T-cell (primary cell): ENCODE results near the gene FADS2. TPM values are rescaled to one million over a fixed set of nuclear protein-coding genes. Genes with fewer than 3 reads are reported as not detected.
A peak's percentile ranks its signal among the peaks of the same experiment; 100 is the strongest.

Experiments
- ATAC-seq, 4 experiments: fragments of 200-7000 bp in 3 of 4; fragments of 150-1000 bp in 1 of 4; cut with Tn5 transposase; replicated peaks in 1 of 4; 1 replicate in 3 of 4; 2 replicates in 1 of 4; pipeline ENCODE4 v1.10.0; 2021; ENCODE audit warnings: moderate library complexity in 3 of 4, mild to moderate bottlenecking in 2 of 4, moderate number of reproducible peaks in 1 of 4
- CTCF ChIA-PET, 2 donors: fragments of 300-600 bp; sonication (Branson Sonifier 250); formaldehyde crosslinking; loops; one replicate each; lab custom pipeline; 2022; ENCODE audit warnings: antibody characterized with exemption in 2 of 2; lab: Charles Lee
- POLR2A ChIA-PET, 2 donors: fragments of 300-600 bp; sonication (Branson Sonifier 250); formaldehyde crosslinking; loops; one replicate each; lab custom pipeline; 2022; ENCODE audit warnings: antibody characterized with exemption in 2 of 2; lab: Charles Lee
- DNase-seq, 35 experiments: peaks; one replicate each; pipeline versions ENCODE4 v3.0.0 to v3.0.0-alpha.2; 2013 to 2023
- H3K27ac ChIP-seq: one replicate; pipeline ENCODE4 v1.5.1; 2013; ENCODE audit warnings: low read length
- H3K27me3 ChIP-seq, 2 experiments: replicated peaks in 1 of 2; 1 replicate in 1 of 2; 2 replicates in 1 of 2; pipeline versions ENCODE4 v1.6.1 to v1.7.0; 2013; ENCODE audit warnings: low read length in 1 of 2, mixed read lengths in 1 of 2; ENCODE audit not compliant: control insufficient read depth in 2 of 2, insufficient read depth in 2 of 2; ENCODE audit errors: extremely low read depth in 1 of 2
- H3K36me3 ChIP-seq, 2 donors: 1 replicate in 1 of 2; 2 replicates in 1 of 2; pipeline versions ENCODE4 v1.6.1 to v1.7.0; 2013; ENCODE audit warnings: low read length in 1 of 2; ENCODE audit not compliant: control insufficient read depth in 2 of 2, insufficient read depth in 1 of 2; ENCODE audit errors: extremely low read depth in 1 of 2
- H3K4me1 ChIP-seq, 2 experiments: 1 replicate in 1 of 2; 2 replicates in 1 of 2; pipeline versions ENCODE4 v1.6.1 to v1.7.0; 2013; ENCODE audit warnings: low read length in 2 of 2, mixed read lengths in 1 of 2; ENCODE audit not compliant: insufficient read depth in 2 of 2, control insufficient read depth in 1 of 2; ENCODE audit errors: extremely low read depth in 1 of 2
- H3K4me3 ChIP-seq, 2 donors: 1 replicate in 1 of 2; 2 replicates in 1 of 2; pipeline versions ENCODE4 v1.5.1 to v1.7.0; 2013; ENCODE audit warnings: mild to moderate bottlenecking in 2 of 2, low read length in 1 of 2, moderate library complexity in 1 of 2; ENCODE audit not compliant: control insufficient read depth in 1 of 2; ENCODE audit errors: extremely low read depth in 1 of 2
- H3K9me3 ChIP-seq: 2 replicates; pipeline ENCODE4 v1.7.0; 2013
- H3K27ac Mint-ChIP-seq, 2 donors: one replicate each; pipeline ENCODE4 v1.8.0; 2020 to 2021; ENCODE audit warnings: mild to moderate bottlenecking in 2 of 2, mixed read lengths in 2 of 2
- H3K27me3 Mint-ChIP-seq, 2 donors: one replicate each; pipeline ENCODE4 v1.8.0; 2021 to 2022; ENCODE audit warnings: mixed read lengths in 2 of 2
- H3K36me3 Mint-ChIP-seq: one replicate; pipeline ENCODE4 v1.8.0; 2021; ENCODE audit warnings: mixed read lengths
- H3K4me1 Mint-ChIP-seq, 3 donors: one replicate each; pipeline ENCODE4 v1.8.0; 2020 to 2022; ENCODE audit warnings: mixed read lengths in 3 of 3, mild to moderate bottlenecking in 1 of 3
- H3K4me3 Mint-ChIP-seq, 3 donors: one replicate each; pipeline ENCODE4 v1.8.0; 2020 to 2022; ENCODE audit warnings: mild to moderate bottlenecking in 3 of 3, mixed read lengths in 3 of 3, moderate library complexity in 3 of 3
- H3K9me3 Mint-ChIP-seq, 3 donors: one replicate each; pipeline ENCODE4 v1.8.0; 2020 to 2022; ENCODE audit warnings: mixed read lengths in 3 of 3
- WGBS: methylation state at CpG from one replicate; pipeline ENCODE4 v1.1.5; 2013; ENCODE audit warnings: missing lambda C conversion rate; ENCODE audit not compliant: insufficient coverage; 5-methylcytosine and 5-hydroxymethylcytosine counted together
- total RNA-seq, 35 experiments: library from RNA in 6 of 35; stranded (reverse) in 6 of 35; fragments of 120-200 nt in 1 of 35; gene quantifications; one replicate each; pipeline versions ENCODE4 v1.2.1 to v1.2.4 and lab custom pipeline; 2013 to 2026

Gene FADS2
- total RNA-seq, 5 donors from 2014 or later (not counting 1 experiment from before 2014, with no cell fraction given), result 1.9 to 20.9 (median 2.7) TPM

GRCh38 chr11:61913699-61914395 lies 85.7 kb downstream of the FADS2 start:
- H3K36me3 ChIP-seq, result no peaks in the 10 kb centered on the region
- ATAC-seq (no peak), DNase-seq (no peak)
- no peaks in the 10 kb centered on the region for H3K9me3 ChIP-seq
- POLR2A ChIA-PET, result no interaction called here
- no peak overlapping the region for H3K4me3 ChIP-seq
- no peak overlapping the region for H3K4me3 Mint-ChIP-seq
- no peaks in the 10 kb centered on the region for H3K36me3 Mint-ChIP-seq
- H3K27me3 ChIP-seq, result peaks cover 0 to 61% of the 10 kb centered on the region in 2 experiments
- H3K4me1 ChIP-seq, result peaks cover 0 to 8% of the 10 kb centered on the region in 2 experiments
- H3K27ac ChIP-seq, result no peak overlapping the region
- WGBS, result 74% methylated on average over 3 of the region's 8 CpGs
- H3K27ac Mint-ChIP-seq, result no peak overlapping the region
- H3K9me3 Mint-ChIP-seq, result no peaks in the 10 kb centered on the region
- H3K27me3 Mint-ChIP-seq, result peaks cover 43 to 56% of the 10 kb centered on the region in 2 donors
- CTCF ChIA-PET, result no interaction called here
- peaks cover 7 to 11% (median 9%) of the 10 kb centered on the region in 3 donors for H3K4me1 Mint-ChIP-seq

GRCh38 chr11:61914471-61915171 lies 86.5 kb downstream of the FADS2 start:
- Mint-ChIP-seq H3K9me3 (no peaks in the 10 kb centered on the region), H3K27me3 (peaks cover 49 to 62% of the 10 kb centered on the region in 2 donors), H3K36me3 (no peaks in the 10 kb centered on the region), H3K4me1 (peaks cover 7 to 11% (median 9%) of the 10 kb centered on the region in 3 donors), H3K27ac (no peak overlapping the region), H3K4me3 (no peak overlapping the region)
- Histone ChIP-seq H3K4me1 (peaks cover 0 to 8% of the 10 kb centered on the region in 2 experiments), H3K36me3 (no peaks in the 10 kb centered on the region), H3K27ac (no peak overlapping the region), H3K27me3 (peaks cover 0 to 64% of the 10 kb centered on the region in 2 experiments), H3K9me3 (no peaks in the 10 kb centered on the region), H3K4me3 (no peak overlapping the region)
- ChIA-PET CTCF (interaction anchor here (0.5 to 0.6 kb wide), 2 partner anchors 34 to 55 kb away, joined by 3 to 4 read pairs; no protein-coding TSS in a partner anchor), POLR2A (interaction anchor here in 1 of 2 donors (0.6 kb wide), 1 partner anchor 8 kb away, joined by 5 read pairs; no protein-coding TSS in a partner anchor)
- ATAC-seq (no peak), DNase-seq (no peak)
- 76% methylated on average over 5 of the region's 7 CpGs for WGBS

GRCh38 chr11:61916737-61917333 lies 88.7 kb downstream of the FADS2 start:
- DNase-seq (no peak), ATAC-seq (peak in 2 of 4 experiments; percentile 14 to 24)
- Mint-ChIP-seq H3K4me3 (peak overlapping the region; percentile 49 to 60 (median 58)), H3K4me1 (peaks cover 7 to 11% (median 9%) of the 10 kb centered on the region in 3 donors), H3K27ac (no peak overlapping the region), H3K27me3 (peaks cover 62 to 74% of the 10 kb centered on the region in 2 donors), H3K36me3 (no peaks in the 10 kb centered on the region), H3K9me3 (no peaks in the 10 kb centered on the region)
- Histone ChIP-seq H3K4me1 (peaks cover 0 to 8% of the 10 kb centered on the region in 2 experiments), H3K4me3 (no peak overlapping the region), H3K9me3 (no peaks in the 10 kb centered on the region), H3K27ac (no peak overlapping the region), H3K36me3 (no peaks in the 10 kb centered on the region), H3K27me3 (peaks cover 0 to 75% of the 10 kb centered on the region in 2 experiments)
- POLR2A ChIA-PET, result interaction anchor here in 1 of 2 donors (0.5 to 0.6 kb wide), 3 partner anchors 11 to 198 kb away, joined by 3 to 7 read pairs (median 6); no protein-coding TSS in a partner anchor
- CTCF ChIA-PET, result no interaction called here
- 3% methylated on average over 26 of the region's 32 CpGs for WGBS

Other genes with a start within 250 kb of the FADS2 start
- under 1 TPM in 3 of 5 donors, not detected in 2; 0.19 to 0.26 (median 0.20) TPM for gene SYT7, start 247.2 kb upstream of the FADS2 start, total RNA-seq
- 1 to 10 TPM in 1 of 5 donors, under 1 TPM in 4; 0.15 to 1.6 (median 0.23) TPM for gene DAGLA, start 147.9 kb upstream of the FADS2 start, total RNA-seq
- gene MYRF, start 75.7 kb upstream of the FADS2 start, total RNA-seq, result 1 to 10 TPM in 4 of 5 donors, under 1 TPM in 1; 0.95 to 4.9 (median 1.5) TPM
- 10 to 100 TPM; 68.1 to 96.0 (median 87.8) TPM for gene TMEM258, start 35.7 kb upstream of the FADS2 start, total RNA-seq
- gene FEN1, start 35.4 kb upstream of the FADS2 start, total RNA-seq, result 10 to 100 TPM in 4 of 5 donors, 1 to 10 TPM in 1; 8.5 to 12.6 (median 10.9) TPM
- 1 to 10 TPM; 1.9 to 8.8 (median 2.9) TPM for gene FADS1, start 11.3 kb upstream of the FADS2 start, total RNA-seq
- 10 to 100 TPM in 3 of 5 donors, 1 to 10 TPM in 2; 6.5 to 17.1 (median 10.5) TPM for gene FADS3, start 63.2 kb downstream of the FADS2 start, total RNA-seq
- under 1 TPM in 2 of 5 donors, not detected in 3; 0.12 to 0.28 TPM for gene RAB3IL1, start 89.3 kb downstream of the FADS2 start, total RNA-seq
- under 1 TPM in 3 of 5 donors, not detected in 2; 0.07 to 0.23 (median 0.13) TPM for gene BEST1, start 122.1 kb downstream of the FADS2 start, total RNA-seq
- gene FTH1, start 139.3 kb downstream of the FADS2 start, total RNA-seq, result 1,000 to 10,000 TPM in 2 of 5 donors, 100 to 1,000 TPM in 3; 575 to 1,574 (median 654) TPM